Pancreas (tissue), 10 donors: Measurements from ENCODE around the gene NEDD9. TPM values are rescaled to one million over a fixed set of nuclear protein-coding genes. Genes with fewer than 3 reads are reported as not detected.
A peak's percentile ranks its signal among the peaks of the same experiment; 100 is the strongest.

ENCODE experiments used
- ATAC-seq, 4 donors: fragments of 200-7000 bp; cut with Tn5 transposase; one replicate each; pipeline versions ENCODE4 v1.8.0 to v1.9.1; 2020; ENCODE audit warnings: mild to moderate bottlenecking in 4 of 4, moderate library complexity in 4 of 4
- DNase-seq, 6 donors: peaks; one replicate each; pipeline ENCODE4 v3.0.0-alpha.2; 2020
- FAIRE-seq: peaks from 2 replicates; lab custom pipeline; 2012; peaks lifted over from hg19 to GRCh38; lab: Jason Lieb, UNC
- H3K27ac ChIP-seq, 4 donors: fragments of 200-600 bp; sonication (generic); 1 replicate in 3 of 4; 2 replicates in 1 of 4; pipeline versions ENCODE4 v1.5.0 to v1.8.0; 2020
- H3K27me3 ChIP-seq, 4 donors: fragments of 200-600 bp; one replicate each; pipeline ENCODE4 v1.8.0; 2021
- H3K36me3 ChIP-seq, 3 donors: fragments of 200-600 bp; sonication (generic) in 1 of 3; one replicate each; pipeline versions ENCODE4 v1.5.0 to v1.8.0; 2020 to 2021
- H3K4me1 ChIP-seq, 3 donors: fragments of 200-600 bp; one replicate each; pipeline ENCODE4 v1.8.0; 2021
- H3K4me3 ChIP-seq, 4 donors: fragments of 200-600 bp; sonication (generic) in 2 of 4; one replicate each; pipeline versions ENCODE4 v1.5.0 to v1.8.0; 2020 to 2021
- H3K9me3 ChIP-seq, 4 donors: fragments of 200-600 bp; one replicate each; pipeline ENCODE4 v1.8.0; 2021
- whole genome bisulfite sequencing, 2 donors: extraction: QIAGEN DNeasy Blood & Tissue Kit; methylation state at CpG; one replicate each; pipeline ENCODE4 v1.1.7; 2013; 5-methylcytosine and 5-hydroxymethylcytosine counted together
- intact Hi-C, 3 donors: fragments of 100-400 bp; cut with DNase I; formaldehyde crosslinking; loops; one replicate each; pipeline versions ENCODE4 v1.11.1 to v1.14.2; 2022
- polyA plus RNA-seq, 2 donors: library from polyadenylated mRNA; stranded (reverse); fragments of 200-250 nt; gene quantifications; one replicate each; pipeline ENCODE4 v1.2.3, GENCODE V29; 2013
- total RNA-seq, 6 donors: library from RNA; stranded (reverse); fragmentation: NEBNext Ultra II Directional in 4 of 6; extraction: Animal tissue kit (Norgen Biotek cat#: 25700) in 4 of 6; gene quantifications; one replicate each; pipeline versions ENCODE4 v1.2.1 to v1.2.4, GENCODE V29; 2021 to 2023
- TF ChIP-seq, protein P1 (sequence below), 4 donors: fragments of 200-600 bp; sonication (generic) in 3 of 4; IDR thresholded peaks; one replicate each; pipeline versions ENCODE4 v1.5.0 to v1.8.0; 2021; ENCODE audit warnings: antibody characterized with exemption in 4 of 4
- donor health status: healthy with polysubstance abuse.
- donor health status: DM: no; HTN: no; CAD: no; lungs with moderate emphysema.
- donor health status: DM: no; HTN: no; CAD: no.
- donor health status: control.
- donor health status: control.
- donor health status: Bipolar disorder and iron deficiency.
- donor health status: DM: yes; HTN: yes; CAD: no.
- donor health status: DM: no; HTN: no; CAD: no.
- donor health status: DM: no; HTN: no; CAD: no.
- donor health status: DM: yes; HTN: yes; CAD: no.

Gene NEDD9
- total and polyA plus RNA-seq, 8 donors = 4.8 to 13.2 (median 8.3) TPM

- intact Hi-C loops = no loop called here
- H3K9me3 ChIP-seq = no peaks in the 10 kb centered on the region
- TF ChIP-seq, protein P1, sequence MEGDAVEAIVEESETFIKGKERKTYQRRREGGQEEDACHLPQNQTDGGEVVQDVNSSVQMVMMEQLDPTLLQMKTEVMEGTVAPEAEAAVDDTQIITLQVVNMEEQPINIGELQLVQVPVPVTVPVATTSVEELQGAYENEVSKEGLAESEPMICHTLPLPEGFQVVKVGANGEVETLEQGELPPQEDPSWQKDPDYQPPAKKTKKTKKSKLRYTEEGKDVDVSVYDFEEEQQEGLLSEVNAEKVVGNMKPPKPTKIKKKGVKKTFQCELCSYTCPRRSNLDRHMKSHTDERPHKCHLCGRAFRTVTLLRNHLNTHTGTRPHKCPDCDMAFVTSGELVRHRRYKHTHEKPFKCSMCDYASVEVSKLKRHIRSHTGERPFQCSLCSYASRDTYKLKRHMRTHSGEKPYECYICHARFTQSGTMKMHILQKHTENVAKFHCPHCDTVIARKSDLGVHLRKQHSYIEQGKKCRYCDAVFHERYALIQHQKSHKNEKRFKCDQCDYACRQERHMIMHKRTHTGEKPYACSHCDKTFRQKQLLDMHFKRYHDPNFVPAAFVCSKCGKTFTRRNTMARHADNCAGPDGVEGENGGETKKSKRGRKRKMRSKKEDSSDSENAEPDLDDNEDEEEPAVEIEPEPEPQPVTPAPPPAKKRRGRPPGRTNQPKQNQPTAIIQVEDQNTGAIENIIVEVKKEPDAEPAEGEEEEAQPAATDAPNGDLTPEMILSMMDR (IDR thresholded peaks at IDR 0.05) = no peak
- no peaks in the 10 kb centered on the region for H3K27me3 ChIP-seq
- no peak overlapping the region for H3K4me3 ChIP-seq
- H3K4me1 ChIP-seq = no peaks in the 10 kb centered on the region
- no peak overlapping the region for H3K27ac ChIP-seq
- DNase-seq = no peak
- WGBS, 2 donors = 74 to 77% methylated on average over 7 of the region's 7 CpGs
- ATAC-seq = no peak
- no peak for FAIRE-seq
- no peaks in the 10 kb centered on the region for H3K36me3 ChIP-seq
These were observed 64.3 kb downstream of the NEDD9 start for GRCh38 chr6:11168091-11168635.

GRCh38 chr6:11166948-11167347 is 65.5 kb downstream of the NEDD9 start:
- Histone ChIP-seq H3K27ac (no peak overlapping the region), H3K4me3 (no peak overlapping the region), H3K9me3 (no peaks in the 10 kb centered on the region), H3K4me1 (no peaks in the 10 kb centered on the region), H3K36me3 (no peaks in the 10 kb centered on the region), H3K27me3 (no peaks in the 10 kb centered on the region)
- DNase-seq = no peak
- ATAC-seq = no peak
- intact Hi-C loops = no loop called here
- TF ChIP-seq, protein P1 (IDR thresholded peaks at IDR 0.05) = no peak
- WGBS, 2 donors = 30 to 58% methylated on average over 4 of the region's 4 CpGs
- FAIRE-seq = no peak

DNA sequence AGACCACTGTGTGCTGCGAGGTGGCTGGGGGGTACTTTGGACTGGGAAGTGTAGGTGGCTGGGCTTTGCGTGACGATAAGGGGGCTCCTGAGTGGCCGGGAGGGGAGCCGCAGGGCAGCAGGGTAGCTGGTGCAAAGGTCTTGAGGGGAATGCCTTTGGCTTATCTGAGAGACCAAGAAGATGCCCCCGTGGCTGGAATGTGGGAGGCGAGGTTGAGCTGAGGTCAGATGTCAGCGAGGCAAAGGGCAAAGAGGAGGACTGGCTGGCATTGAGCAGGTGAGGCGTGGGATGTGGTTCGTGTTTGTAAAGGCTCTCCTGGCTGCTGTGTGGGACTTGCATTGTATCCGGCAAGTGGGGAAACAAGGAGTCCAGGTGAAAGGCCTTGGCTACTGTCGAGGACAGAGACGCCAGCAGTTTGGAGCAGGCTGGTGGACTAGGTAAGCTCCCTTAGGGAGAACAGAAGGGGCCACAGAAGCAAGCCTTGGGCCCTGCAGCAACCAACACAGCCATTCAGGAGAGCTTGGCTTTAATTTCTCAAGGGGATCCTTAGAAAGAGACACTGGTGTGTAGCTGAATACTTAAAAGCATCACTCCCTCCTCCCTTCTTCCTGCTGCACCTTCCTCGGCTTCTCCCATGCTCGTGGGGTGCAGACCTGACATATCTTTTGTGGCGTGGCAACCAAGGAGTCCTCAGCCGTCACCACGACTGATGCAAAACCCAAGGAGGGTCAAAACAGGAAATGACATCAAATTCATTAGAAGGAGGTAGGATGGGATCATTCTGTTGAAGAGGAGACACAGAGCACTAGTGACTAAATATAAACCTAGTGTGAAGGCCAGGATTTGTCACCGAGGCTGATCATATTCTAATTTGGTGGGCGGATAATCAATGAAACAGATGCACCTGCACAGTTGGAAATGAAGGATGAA is 67.5 kb downstream of the NEDD9 start:
- Histone ChIP-seq H3K4me3 (no peak overlapping the region), H3K36me3 (no peaks in the 10 kb centered on the region), H3K27ac (no peak overlapping the region), H3K9me3 (no peaks in the 10 kb centered on the region), H3K27me3 (no peaks in the 10 kb centered on the region), H3K4me1 (no peaks in the 10 kb centered on the region)
- WGBS, 2 donors = 84% methylated on average over 20 of the region's 20 CpGs
- no peak for FAIRE-seq
- no peak for ATAC-seq
- intact Hi-C loops = no loop called here
- DNase-seq = no peak
- TF ChIP-seq, protein P1 (IDR thresholded peaks at IDR 0.05) = no peak

GRCh38 chr6:11163932-11164331 is 68.5 kb downstream of the NEDD9 start:
- Histone ChIP-seq H3K4me3 (no peak overlapping the region), H3K36me3 (no peaks in the 10 kb centered on the region), H3K27ac (no peak overlapping the region), H3K4me1 (no peaks in the 10 kb centered on the region), H3K27me3 (no peaks in the 10 kb centered on the region), H3K9me3 (no peaks in the 10 kb centered on the region)
- intact Hi-C loops = no loop called here
- peak in 2 of 4 donors; percentile 36 to 43 for ATAC-seq
- WGBS, 2 donors = 50 to 61% methylated on average over 2 of the region's 2 CpGs
- no peak for DNase-seq
- TF ChIP-seq, protein P1 (IDR thresholded peaks at IDR 0.05) = no peak
- no peak for FAIRE-seq

GRCh38 chr6:11162262-11162661 is 70.2 kb downstream of the NEDD9 start:
- Histone ChIP-seq H3K36me3 (no peaks in the 10 kb centered on the region), H3K27me3 (no peaks in the 10 kb centered on the region), H3K4me3 (no peak overlapping the region), H3K9me3 (no peaks in the 10 kb centered on the region), H3K4me1 (no peaks in the 10 kb centered on the region), H3K27ac (no peak overlapping the region)
- TF ChIP-seq, protein P1 (IDR thresholded peaks at IDR 0.05) = no peak
- 90 to 97% methylated on average over 3 of the region's 3 CpGs for WGBS, 2 donors
- FAIRE-seq = no peak
- no peak for DNase-seq
- intact Hi-C loops = no loop called here
- ATAC-seq = no peak
